ENCODE data around the gene MYBBP1A.

GRCh38 chr17:4514206-4514605 is 41.0 kb downstream of the MYBBP1A start:
- TF ChIP-seq CTCF (IDR thresholded peaks at IDR 0.05 in 4 of 5, conservative IDR thresholded peaks at IDR 0.05 in 1 of 5): no peak
- TF ChIP-seq POLR2A (IDR thresholded peaks at IDR 0.05): no peak
